Nephron progenitor cell (in vitro differentiated cells): Measurements from ENCODE around the gene SULT2A1.

Source experiments
- DNase-seq: peaks from one replicate; pipeline ENCODE4 v3.0.0; 2021
- H3K27ac Mint-ChIP-seq: 2 replicates; pipeline ENCODE4 v1.8.0; 2021; ENCODE audit warnings: mild to moderate bottlenecking, moderate library complexity, mixed read lengths
- H3K27me3 Mint-ChIP-seq: 2 replicates; pipeline ENCODE4 v1.8.0; 2021; ENCODE audit warnings: mild to moderate bottlenecking, low read depth, mixed read lengths; ENCODE audit not compliant: poor library complexity
- H3K36me3 Mint-ChIP-seq: 2 replicates; pipeline ENCODE4 v1.8.0; 2021; ENCODE audit warnings: low read depth, mixed read lengths
- H3K4me1 Mint-ChIP-seq: 2 replicates; pipeline ENCODE4 v1.8.0; 2021; ENCODE audit warnings: mixed read lengths
- H3K4me3 Mint-ChIP-seq: 2 replicates; pipeline ENCODE4 v1.8.0; 2021; ENCODE audit warnings: mild to moderate bottlenecking, moderate library complexity, mixed read lengths
- H3K9me3 Mint-ChIP-seq: 2 replicates; pipeline ENCODE4 v1.8.0; 2021; ENCODE audit warnings: mild to moderate bottlenecking, moderate library complexity, mixed read lengths
- TF ChIP-seq, protein P1 (sequence below): fragments of 200-600 bp; sonication (generic); IDR thresholded peaks from 2 replicates; pipeline ENCODE4 v1.5.0; 2021; ENCODE audit warnings: antibody characterized with exemption

Gene SULT2A1

DNA sequence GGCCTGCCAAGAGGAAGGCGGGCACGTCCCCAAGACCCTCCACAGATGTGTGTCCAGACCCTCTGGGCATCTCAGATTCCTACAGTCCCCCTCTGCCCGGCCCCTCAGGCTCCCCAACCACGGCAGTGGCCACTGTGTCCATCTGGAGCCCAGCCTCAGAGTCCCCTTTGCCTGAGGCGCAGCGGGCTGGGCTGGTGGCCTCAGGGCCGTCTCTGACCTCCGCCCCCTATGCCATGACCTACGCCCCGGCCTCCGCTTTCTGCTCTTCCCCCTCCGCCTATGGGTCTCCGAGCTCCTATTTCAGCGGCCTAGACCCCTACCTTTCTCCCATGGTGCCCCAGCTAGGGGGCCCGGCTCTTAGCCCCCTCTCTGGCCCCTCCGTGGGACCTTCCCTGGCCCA, 46.7 kb downstream of the SULT2A1 start:
- Mint-ChIP-seq H3K4me1 (peaks cover 30% of the 10 kb centered on the region), H3K27me3 (peaks cover 7% of the 10 kb centered on the region), H3K27ac (peak overlapping the region; percentile 60), H3K36me3 (no peaks in the 10 kb centered on the region), H3K9me3 (no peaks in the 10 kb centered on the region), H3K4me3 (peak overlapping the region; percentile 43)
- peak; percentile 55 for DNase-seq
- TF ChIP-seq, protein P1, sequence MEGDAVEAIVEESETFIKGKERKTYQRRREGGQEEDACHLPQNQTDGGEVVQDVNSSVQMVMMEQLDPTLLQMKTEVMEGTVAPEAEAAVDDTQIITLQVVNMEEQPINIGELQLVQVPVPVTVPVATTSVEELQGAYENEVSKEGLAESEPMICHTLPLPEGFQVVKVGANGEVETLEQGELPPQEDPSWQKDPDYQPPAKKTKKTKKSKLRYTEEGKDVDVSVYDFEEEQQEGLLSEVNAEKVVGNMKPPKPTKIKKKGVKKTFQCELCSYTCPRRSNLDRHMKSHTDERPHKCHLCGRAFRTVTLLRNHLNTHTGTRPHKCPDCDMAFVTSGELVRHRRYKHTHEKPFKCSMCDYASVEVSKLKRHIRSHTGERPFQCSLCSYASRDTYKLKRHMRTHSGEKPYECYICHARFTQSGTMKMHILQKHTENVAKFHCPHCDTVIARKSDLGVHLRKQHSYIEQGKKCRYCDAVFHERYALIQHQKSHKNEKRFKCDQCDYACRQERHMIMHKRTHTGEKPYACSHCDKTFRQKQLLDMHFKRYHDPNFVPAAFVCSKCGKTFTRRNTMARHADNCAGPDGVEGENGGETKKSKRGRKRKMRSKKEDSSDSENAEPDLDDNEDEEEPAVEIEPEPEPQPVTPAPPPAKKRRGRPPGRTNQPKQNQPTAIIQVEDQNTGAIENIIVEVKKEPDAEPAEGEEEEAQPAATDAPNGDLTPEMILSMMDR, result no peak

DNA sequence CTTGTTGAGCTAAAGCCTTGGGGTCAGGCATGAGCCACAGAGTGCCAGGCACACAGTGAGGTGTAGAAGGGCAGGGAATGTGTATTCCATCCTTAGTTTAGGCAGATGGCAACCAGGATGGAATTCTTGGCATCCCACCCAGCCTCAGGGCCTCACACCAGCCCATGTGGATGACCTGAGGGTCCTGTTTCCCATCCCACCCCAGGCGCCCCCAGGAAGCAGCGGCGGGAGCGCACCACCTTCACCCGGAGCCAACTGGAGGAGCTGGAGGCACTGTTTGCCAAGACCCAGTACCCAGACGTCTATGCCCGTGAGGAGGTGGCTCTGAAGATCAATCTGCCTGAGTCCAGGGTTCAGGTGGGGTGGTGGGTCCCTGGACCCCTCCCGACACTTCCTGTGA, 50.1 kb downstream of the SULT2A1 start:
- Mint-ChIP-seq H3K9me3 (no peaks in the 10 kb centered on the region), H3K4me1 (peaks cover under 1% of the 10 kb centered on the region), H3K4me3 (no peak overlapping the region), H3K27ac (no peak overlapping the region), H3K36me3 (no peaks in the 10 kb centered on the region), H3K27me3 (peaks cover 3% of the 10 kb centered on the region)
- TF ChIP-seq, protein P1, result no peak
- no peak for DNase-seq

GRCh38 chr19:47832723-47833122, 53.4 kb downstream of the SULT2A1 start:
- H3K27ac Mint-ChIP-seq, result no peak overlapping the region
- no peaks in the 10 kb centered on the region for H3K36me3 Mint-ChIP-seq
- TF ChIP-seq, protein P1, result no peak
- no peaks in the 10 kb centered on the region for H3K9me3 Mint-ChIP-seq
- H3K27me3 Mint-ChIP-seq, result peaks cover 4% of the 10 kb centered on the region
- no peak for DNase-seq
- no peak overlapping the region for H3K4me3 Mint-ChIP-seq
- peaks cover 11% of the 10 kb centered on the region for H3K4me1 Mint-ChIP-seq

- DNase-seq, result no peak
- Mint-ChIP-seq H3K4me3 (no peak overlapping the region), H3K27ac (peak overlapping the region; percentile 51), H3K9me3 (peaks cover 6% of the 10 kb centered on the region), H3K4me1 (peaks cover 37% of the 10 kb centered on the region), H3K27me3 (peaks cover 7% of the 10 kb centered on the region), H3K36me3 (no peaks in the 10 kb centered on the region)
- TF ChIP-seq, protein P1, result no peak
Measured at GRCh38 chr19:47826800-47827199, 59.3 kb downstream of the SULT2A1 start.

DNA sequence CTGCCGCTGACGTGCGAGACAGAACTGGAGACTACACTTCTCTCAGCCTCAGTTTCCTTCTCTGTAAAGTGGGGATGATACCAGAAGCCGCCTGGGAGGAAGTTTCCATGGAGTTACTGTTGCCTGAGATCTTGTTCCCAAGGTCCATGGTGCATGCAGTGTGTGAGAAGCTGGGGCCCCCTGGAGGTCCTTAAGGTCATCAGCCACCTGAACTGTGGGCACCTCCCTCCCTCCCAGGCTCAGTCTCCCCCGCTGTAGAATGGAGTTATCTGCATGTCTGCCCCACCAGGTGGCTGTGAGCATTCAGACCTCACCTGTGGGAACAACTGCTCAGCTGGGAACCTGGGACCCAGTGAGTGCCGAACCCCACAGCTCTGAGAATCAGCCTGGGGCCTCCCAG, 61.7 kb downstream of the SULT2A1 start:
- H3K4me1 Mint-ChIP-seq, result peaks cover 60% of the 10 kb centered on the region
- H3K36me3 Mint-ChIP-seq, result no peaks in the 10 kb centered on the region
- no peak overlapping the region for H3K27ac Mint-ChIP-seq
- H3K9me3 Mint-ChIP-seq, result peaks cover 6% of the 10 kb centered on the region
- no peak overlapping the region for H3K4me3 Mint-ChIP-seq
- TF ChIP-seq, protein P1, result no peak
- no peak for DNase-seq
- peaks cover 7% of the 10 kb centered on the region for H3K27me3 Mint-ChIP-seq

GRCh38 chr19:47821460-47822020, 64.6 kb downstream of the SULT2A1 start, which contains the start of gene CRX:
Gene CRX (plus strand): TSS chr19:47821937. CDS start chr19:47834444, 12,507 bp downstream.
- peaks cover 2% of the 10 kb centered on the region for H3K27me3 Mint-ChIP-seq
- no peaks in the 10 kb centered on the region for H3K9me3 Mint-ChIP-seq
- TF ChIP-seq, protein P1, result no peak
- H3K4me1 Mint-ChIP-seq, result peaks cover 53% of the 10 kb centered on the region
- peak within 1 kb of the TSS; percentile 60 for H3K27ac Mint-ChIP-seq
- no peak for DNase-seq
- H3K36me3 Mint-ChIP-seq, result no peaks in the 10 kb centered on the region
- no peak within 1 kb of the TSS for H3K4me3 Mint-ChIP-seq
